ENCODE measurements around the gene ICA1L. TPM values are rescaled to one million over a fixed set of nuclear protein-coding genes. Genes with fewer than 3 reads are reported as not detected.
"Not testable (repeated sequence)": the region's sequence is repeated elsewhere in the genome, so short reads cannot be mapped to it uniquely, and the experiment has no call there.

The ICA1L gene
- polyA plus RNA-seq, result 2.2 TPM

DNA sequence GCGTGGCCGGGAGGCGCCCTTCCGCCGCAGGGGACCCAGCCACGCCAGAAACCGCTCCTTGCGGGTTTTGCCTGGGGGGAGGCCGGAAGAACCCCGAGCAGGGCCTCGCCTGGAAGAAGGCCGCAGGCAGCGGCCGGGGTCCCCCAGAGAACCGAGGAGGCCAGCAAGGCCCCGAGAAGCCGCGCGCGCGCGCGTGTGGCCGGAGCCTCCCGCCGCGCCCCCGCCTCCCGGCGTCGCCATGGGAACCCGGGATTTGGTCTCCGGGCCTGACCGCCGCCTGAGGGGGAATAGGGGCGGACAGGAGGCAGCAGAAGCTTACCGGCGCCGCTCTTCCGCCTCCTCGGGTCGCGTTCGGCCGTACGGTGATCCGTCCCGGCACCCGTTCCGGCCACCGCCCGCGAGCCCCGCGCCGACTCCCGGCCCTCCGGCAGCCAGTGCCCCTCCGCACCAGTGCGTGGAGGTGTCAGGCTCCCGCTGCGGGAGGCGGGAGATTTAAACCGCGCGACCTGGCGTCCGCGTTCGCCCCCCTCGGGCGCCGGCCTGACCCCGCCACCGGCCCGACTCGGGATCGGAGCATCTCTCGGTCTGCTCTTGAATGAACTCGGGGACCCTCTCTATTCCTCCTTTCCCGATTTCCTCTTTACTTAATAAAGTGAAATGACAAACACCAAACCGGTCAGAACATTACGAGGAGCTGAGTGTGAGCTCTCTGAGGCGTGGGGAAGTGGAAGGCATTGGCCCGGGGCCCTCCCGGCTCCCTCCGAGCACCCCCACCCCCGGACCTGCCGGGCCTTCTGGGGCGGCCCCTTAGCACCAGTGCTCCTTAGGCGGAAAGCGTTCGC, at the start of gene ICA1L:
ICA1L (minus strand) TSS at position 467 of the 842 bp plus-strand sequence. CDS start 42,757 bp downstream, outside the sequence.
- H3K27me3 Mint-ChIP-seq, result no peaks in the 10 kb centered on the region
- peak within 1 kb of the TSS; percentile 33 to 92 (median 75) for H3K27ac Mint-ChIP-seq
- no peaks in the 10 kb centered on the region for H3K9me3 Mint-ChIP-seq
- H3K4me1 Mint-ChIP-seq, result peaks cover 0 to 8% (median 4%) of the 10 kb centered on the region in 3 donors
- H3K4me3 Mint-ChIP-seq, result peak within 1 kb of the TSS; percentile 92 to 98 (median 97)
- H3K36me3 Mint-ChIP-seq, result peaks cover 1% of the 10 kb centered on the region

DNA sequence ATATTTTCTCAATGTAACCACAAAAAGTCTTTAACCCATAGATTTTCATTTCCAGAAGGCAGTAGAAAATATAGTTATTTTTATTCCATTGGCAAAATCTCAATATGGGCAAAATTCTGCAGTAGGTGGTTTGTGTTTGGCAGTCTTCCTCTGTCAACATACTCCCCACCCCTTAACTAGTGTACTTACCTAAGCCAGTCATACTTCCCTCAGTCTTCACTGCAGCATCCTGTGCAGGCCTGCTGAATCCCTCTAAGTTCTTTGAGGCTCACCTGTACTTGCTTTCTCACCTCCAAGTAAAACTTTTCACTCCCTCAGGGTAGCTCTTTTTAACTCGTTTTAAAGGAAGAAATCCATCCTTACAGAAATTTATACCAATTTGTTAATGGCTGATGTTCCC, 47.3 kb upstream of the ICA1L start:
- Mint-ChIP-seq H3K27me3 (no peaks in the 10 kb centered on the region), H3K9me3 (no peaks in the 10 kb centered on the region), H3K4me3 (no peak overlapping the region), H3K36me3 (peaks cover 3% of the 10 kb centered on the region), H3K27ac (no peak overlapping the region), H3K4me1 (peaks cover 0 to 2% (median 0%) of the 10 kb centered on the region in 3 donors)

DNA sequence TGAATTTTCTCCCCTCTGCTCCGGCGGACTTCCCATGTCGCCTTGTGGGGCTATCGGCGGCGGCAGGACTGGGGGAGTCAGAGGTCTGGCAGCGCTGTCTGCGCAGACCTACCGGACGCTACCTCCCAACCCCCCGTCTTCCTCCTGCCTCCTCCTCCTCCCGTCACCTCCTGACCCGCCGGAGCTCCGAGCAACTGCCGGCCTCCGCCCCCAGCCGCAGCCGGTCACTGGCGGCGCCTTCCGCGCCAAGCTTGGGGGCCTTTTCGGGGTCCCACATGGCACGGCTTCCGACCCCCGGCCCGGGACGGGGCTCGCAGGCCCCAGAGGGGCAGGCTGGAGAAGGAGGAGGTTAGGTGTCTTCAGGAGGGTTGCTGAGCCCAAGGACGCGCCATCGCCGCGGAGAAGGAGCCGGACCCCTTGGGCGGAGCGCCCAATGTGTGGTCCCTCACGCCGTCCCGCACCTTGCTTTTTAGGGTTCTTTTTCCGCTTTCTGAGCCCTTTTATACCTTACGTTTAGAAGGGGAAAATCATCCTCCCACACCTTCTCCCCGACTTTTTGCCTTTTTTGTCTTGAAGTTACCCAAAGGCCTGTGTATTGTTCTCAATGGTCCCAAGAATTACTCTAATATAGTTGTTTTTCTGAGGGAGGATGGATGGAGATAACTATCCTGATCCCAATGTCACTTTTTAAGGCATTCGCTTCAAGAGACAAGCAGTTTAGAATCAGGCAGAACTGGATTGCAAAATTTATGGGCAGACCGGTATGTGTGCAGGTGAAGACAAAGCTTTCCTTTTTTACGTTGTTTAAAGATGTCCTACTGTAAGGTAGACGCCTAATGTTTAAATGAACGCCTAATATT, 41.0 kb upstream of the ICA1L start:
- Mint-ChIP-seq H3K4me3 (peak overlapping the region; percentile 96 to 99 (median 98)), H3K4me1 (peaks cover 9 to 26% (median 17%) of the 10 kb centered on the region in 3 donors), H3K27ac (peak overlapping the region; percentile 93 to 99 (median 96))
- not testable (repeated sequence) for H3K9me3 Mint-ChIP-seq, H3K36me3 Mint-ChIP-seq, H3K27me3 Mint-ChIP-seq

DNA sequence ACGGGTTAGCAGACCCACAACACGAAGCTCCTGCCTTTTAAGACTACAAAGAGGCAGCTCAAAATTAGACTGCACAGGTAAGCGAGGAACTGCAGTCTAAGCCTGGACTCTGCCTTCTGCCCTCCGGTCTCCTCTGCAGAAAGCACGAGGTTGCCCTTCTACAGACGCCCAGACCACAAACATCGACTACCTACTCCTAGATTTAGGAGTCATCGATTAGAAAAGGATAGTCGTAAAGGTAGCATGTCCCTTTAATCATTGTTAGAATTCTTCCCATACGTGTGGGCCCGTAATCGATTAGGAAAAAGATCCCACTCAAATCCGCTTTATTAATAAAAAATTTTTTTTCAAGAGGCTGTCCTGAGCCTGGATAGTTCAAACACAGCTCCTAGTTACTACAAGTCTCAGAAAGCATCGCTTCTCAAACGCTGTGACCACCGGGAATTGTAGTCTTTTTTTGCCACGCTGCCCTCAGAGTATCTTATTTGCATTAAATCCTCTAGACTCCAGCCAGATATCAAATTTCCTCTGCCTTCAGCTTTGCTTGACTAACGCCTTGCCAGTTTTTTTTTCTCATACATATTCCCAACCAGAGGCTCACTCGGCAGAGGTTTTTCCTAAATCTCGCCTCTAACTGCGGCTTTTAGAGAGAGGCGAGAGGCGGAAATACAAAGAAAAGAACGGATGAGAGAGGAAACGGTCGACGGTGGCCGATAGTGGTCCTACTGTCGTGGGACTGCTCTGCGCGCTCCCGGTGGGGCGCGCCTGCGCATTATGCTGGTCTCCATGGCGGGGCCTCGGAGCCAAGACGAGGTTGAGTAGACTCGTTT, 40.2 kb upstream of the ICA1L start, which contains the start of the genes CARF and WDR12:
CARF (plus strand) TSS at position 764 of the 830 bp plus-strand sequence. CDS start 29,628 bp downstream, outside the sequence.
WDR12 (minus strand) TSS at position 162 of the 830 bp plus-strand sequence. CDS start 197 bp downstream, outside the sequence.
- Mint-ChIP-seq H3K9me3 (no peaks in the 10 kb centered on the region), H3K27me3 (no peaks in the 10 kb centered on the region), H3K4me1 (peaks cover 9 to 26% (median 17%) of the 10 kb centered on the region in 3 donors), H3K27ac (peak within 1 kb of the TSS; percentile 93 to 99 (median 96)), H3K4me3 (peak within 1 kb of the TSS; percentile 96 to 99 (median 98)), H3K36me3 (no peaks in the 10 kb centered on the region)

DNA sequence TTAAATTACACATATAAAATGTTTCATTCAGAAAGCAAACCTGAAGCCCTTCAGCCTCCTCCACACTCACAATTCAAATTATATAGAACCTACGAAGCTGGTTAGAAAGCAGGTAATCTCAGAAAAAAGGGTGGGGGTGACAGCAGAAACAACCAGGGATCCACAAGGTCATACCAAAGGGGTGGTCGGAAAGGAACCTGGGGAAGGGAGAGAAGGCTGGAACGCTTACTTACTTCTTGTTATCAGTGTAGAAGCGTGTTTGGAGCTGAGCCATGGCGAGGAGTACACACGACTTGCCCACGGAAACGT, 39.6 kb upstream of the ICA1L start:
- peaks cover 9 to 26% (median 17%) of the 10 kb centered on the region in 3 donors for H3K4me1 Mint-ChIP-seq
- H3K27me3 Mint-ChIP-seq, result no peaks in the 10 kb centered on the region
- H3K4me3 Mint-ChIP-seq, result peak overlapping the region; percentile 96 to 99 (median 98)

DNA sequence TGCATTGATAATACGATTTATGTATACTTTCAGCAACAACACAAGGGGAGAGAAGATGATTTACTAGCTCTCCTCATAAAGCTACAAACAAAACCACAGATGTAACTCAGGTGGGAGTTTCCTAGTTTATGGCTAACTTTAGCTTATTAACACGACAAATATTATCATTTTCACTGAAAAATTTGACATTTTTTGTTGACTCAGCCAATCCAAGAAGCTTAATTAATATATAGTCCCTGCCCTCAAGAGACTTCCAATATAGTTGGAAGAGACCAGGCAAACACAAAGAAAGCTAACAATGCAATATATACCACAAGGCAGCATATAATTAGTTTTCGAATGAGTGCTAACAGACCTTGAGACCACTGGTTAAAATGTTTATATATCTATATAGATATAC, 39.1 kb upstream of the ICA1L start:
- no peaks in the 10 kb centered on the region for H3K27me3 Mint-ChIP-seq
- peaks cover 0 to under 1% (median under 1%) of the 10 kb centered on the region in 3 donors for H3K9me3 Mint-ChIP-seq
- H3K4me3 Mint-ChIP-seq, result peak overlapping the region; percentile 96 to 99 (median 98)
- peak overlapping the region in 1 of 3 donors; percentile 96 for H3K27ac Mint-ChIP-seq
- peaks cover under 1% of the 10 kb centered on the region for H3K36me3 Mint-ChIP-seq
- peaks cover 9 to 26% (median 17%) of the 10 kb centered on the region in 3 donors for H3K4me1 Mint-ChIP-seq

More for the DNA sequence above, 39.6 kb upstream of the ICA1L start:
- peak overlapping the region; percentile 77 to 99 (median 96) for H3K27ac Mint-ChIP-seq
- no peaks in the 10 kb centered on the region for H3K9me3 Mint-ChIP-seq
- H3K36me3 Mint-ChIP-seq, result no peaks in the 10 kb centered on the region

DNA sequence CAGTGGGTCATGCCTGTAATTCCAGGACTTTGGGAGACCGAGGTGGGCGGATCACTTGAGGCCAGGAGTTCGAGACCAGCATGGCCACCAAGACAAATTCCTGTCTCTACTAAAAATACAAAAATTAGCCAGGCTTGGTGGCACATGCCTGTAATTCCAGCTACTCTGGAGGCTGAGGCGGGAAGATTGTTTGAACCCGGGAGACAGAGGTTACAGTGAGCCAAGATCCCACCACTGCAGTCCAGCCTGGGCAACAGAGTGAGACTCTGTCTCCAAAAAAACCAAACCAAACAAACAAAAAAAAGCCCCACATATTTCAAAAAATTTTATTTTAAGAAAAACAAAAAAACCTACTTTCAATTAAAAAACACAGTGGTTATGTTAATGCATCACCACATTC, 38.7 kb upstream of the ICA1L start:
- Mint-ChIP-seq H3K4me1 (peaks cover 9 to 26% (median 17%) of the 10 kb centered on the region in 3 donors), H3K4me3 (peak overlapping the region in 3 of 4 donors; percentile 74 to 99 (median 98))
- not testable (repeated sequence) for H3K27ac Mint-ChIP-seq, H3K9me3 Mint-ChIP-seq, H3K36me3 Mint-ChIP-seq, H3K27me3 Mint-ChIP-seq

DNA sequence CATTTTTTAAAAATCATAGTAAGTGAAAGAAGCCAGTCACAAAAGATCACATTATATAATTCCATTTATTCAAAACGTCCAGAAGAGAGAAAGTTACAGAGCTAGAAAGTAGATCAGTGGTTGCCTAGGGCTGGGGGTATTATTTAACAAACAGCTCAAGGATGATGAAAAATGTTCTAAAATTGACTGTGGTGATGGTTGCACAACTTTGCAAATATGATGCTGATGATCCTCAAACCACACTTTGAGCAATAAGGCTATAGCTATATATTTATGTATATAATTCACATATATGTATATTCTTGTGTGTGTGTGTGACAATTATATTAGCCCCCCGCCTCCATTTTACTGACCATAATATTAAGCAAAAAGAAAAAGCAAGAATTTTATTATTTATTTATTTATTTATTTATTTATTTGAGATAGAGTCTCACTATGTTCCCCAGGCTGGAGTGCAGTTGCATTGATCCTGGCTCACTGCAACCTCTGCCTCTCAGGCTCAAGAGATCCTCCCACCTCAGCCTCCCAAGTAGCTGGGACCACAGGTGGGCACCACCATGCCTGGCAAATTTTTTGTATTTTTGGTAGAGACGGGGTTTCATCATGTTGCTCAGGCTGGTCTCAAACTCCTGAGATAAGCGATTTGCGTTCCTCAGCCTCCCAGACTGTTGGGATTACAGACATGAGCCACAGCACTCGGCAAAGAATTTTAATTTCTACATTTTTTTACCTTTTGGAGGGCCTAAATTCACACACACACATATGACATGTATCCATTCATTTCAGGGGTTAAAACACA, 38.0 kb upstream of the ICA1L start:
- Mint-ChIP-seq H3K27me3 (no peaks in the 10 kb centered on the region), H3K36me3 (peaks cover 6% of the 10 kb centered on the region), H3K9me3 (peaks cover 0 to 4% (median 3%) of the 10 kb centered on the region in 3 donors), H3K4me3 (peak overlapping the region in 2 of 4 donors; percentile 39 to 74), H3K27ac (peak overlapping the region in 1 of 3 donors; percentile 54), H3K4me1 (peaks cover 9 to 28% (median 18%) of the 10 kb centered on the region in 3 donors)

DNA sequence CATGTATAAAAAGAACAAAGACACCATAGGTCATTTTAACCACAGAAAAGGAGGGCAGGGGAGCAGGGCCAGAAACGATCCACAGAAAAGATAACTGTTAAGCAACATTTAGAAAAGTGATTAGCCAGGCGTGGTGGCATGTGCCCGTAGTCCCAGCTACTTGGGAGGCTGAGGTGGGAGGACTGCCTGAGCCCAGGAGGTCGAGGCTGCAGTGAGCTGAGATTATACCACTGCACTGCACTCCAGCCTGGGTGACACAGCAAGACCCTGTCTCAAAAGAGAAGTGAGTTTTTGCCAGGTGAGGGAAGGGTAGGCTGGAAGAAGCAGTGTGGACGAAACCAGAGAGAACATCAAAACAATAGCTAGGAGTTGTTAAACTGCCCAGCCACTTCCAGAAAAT, 36.6 kb upstream of the ICA1L start:
- Mint-ChIP-seq H3K27me3 (no peaks in the 10 kb centered on the region), H3K27ac (peak overlapping the region in 1 of 3 donors; percentile 49), H3K4me1 (peaks cover 13 to 29% (median 20%) of the 10 kb centered on the region in 3 donors), H3K4me3 (peak overlapping the region in 1 of 4 donors; percentile 74), H3K9me3 (peaks cover 0 to 4% (median 3%) of the 10 kb centered on the region in 3 donors), H3K36me3 (peaks cover 9% of the 10 kb centered on the region)

DNA sequence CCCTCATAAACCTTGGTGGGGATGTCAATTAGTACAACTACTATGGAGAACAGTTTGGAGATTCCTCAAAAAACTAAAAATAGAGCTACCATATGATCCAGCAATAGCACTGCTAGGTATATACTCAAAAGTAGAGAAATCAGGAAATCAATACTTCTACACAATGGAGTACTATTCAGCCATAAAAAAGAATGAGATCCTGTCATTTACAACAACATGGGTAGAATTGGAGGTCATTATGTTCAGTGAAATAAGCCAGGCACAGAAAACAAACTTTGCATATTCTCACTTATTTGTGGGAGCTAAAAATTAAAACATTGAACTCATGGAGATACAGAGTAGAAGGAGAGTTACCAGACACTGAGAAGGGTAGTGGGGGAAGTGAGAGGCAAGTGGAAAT, 33.9 kb upstream of the ICA1L start:
- not testable (repeated sequence) for H3K27me3 Mint-ChIP-seq, H3K9me3 Mint-ChIP-seq, H3K27ac Mint-ChIP-seq
- Mint-ChIP-seq H3K4me1 (peaks cover 7 to 17% (median 15%) of the 10 kb centered on the region in 3 donors), H3K36me3 (peaks cover 12% of the 10 kb centered on the region), H3K4me3 (peak overlapping the region in 1 of 4 donors; percentile 72)

DNA sequence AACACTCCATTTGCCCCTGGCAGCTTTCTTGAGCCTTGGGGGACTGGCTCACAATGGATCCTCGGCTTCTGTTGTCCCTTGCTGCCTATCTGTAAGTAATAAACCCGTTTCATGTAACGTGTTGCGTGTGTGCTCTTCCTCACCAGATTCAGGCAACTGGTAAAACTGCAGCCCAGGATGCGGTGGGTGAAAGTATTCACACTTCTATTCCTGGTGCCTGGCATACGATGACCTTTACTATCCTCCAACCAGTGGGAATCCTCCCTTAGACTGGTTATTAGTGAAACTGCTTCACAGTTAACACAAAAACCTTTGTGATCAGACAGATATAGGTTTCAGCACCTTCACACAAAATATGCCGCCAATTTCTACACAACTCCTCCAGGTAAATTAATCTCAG, 13.6 kb upstream of the ICA1L start:
- H3K36me3 Mint-ChIP-seq, result peaks cover 4% of the 10 kb centered on the region
- no peaks in the 10 kb centered on the region for H3K4me1 Mint-ChIP-seq
- H3K9me3 Mint-ChIP-seq, result no peaks in the 10 kb centered on the region
- H3K27me3 Mint-ChIP-seq, result no peaks in the 10 kb centered on the region
- H3K27ac Mint-ChIP-seq, result no peak overlapping the region
- H3K4me3 Mint-ChIP-seq, result no peak overlapping the region

DNA sequence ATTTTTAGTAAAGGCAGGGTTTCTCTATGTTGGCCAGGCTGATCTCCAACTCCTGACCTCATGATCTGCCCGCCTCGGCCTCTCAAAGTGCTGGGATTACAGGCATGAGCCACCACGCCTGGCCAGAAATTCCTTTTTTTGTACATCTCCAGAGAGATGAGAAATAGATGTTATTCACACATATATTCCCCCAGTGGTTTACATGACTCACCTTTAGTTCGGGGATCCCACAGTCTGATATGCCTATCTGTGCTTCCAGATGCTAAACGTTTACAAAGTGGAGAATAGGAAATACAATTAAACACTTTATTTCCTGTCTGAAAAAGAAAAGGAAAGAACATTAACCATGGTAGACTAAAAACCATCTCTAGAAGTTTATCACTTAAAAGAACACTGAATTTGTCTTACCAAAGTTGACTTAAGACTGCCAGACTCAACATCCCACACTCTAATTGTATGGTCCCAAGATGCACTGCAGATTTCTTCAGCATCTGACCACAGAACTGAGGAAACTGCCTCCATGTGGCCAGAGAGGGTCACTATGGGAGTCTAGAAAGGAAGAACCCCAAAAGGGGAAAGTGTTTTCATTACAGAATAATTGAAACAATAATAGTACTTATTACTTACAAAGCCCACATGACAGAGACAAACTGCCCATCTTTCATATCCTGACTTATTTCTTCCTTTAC, 12.6 kb upstream of the ICA1L start:
- no peaks in the 10 kb centered on the region for H3K4me1 Mint-ChIP-seq
- no peaks in the 10 kb centered on the region for H3K27me3 Mint-ChIP-seq
- no peak overlapping the region for H3K27ac Mint-ChIP-seq
- H3K4me3 Mint-ChIP-seq, result no peak overlapping the region
- no peaks in the 10 kb centered on the region for H3K9me3 Mint-ChIP-seq
- H3K36me3 Mint-ChIP-seq, result peaks cover 4% of the 10 kb centered on the region

DNA sequence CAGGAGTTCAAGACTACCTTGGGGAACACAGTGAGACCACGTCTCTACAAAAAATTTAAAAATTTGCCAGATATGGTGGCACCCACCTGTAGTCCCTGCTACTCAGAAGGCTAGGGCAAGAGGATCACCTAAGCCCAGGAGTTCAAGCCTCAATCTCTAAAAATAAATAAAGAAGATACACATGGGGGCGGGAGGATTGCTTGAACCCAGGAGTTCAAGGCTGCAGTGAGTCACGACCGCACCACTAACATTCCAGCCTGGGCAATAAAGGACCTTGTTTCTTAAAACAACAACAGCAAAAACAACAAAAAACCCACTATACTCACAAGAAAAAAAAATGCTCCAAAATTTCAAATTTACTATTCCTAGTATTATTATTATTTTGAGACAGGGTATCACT, 10.0 kb upstream of the ICA1L start:
- peaks cover 4% of the 10 kb centered on the region for H3K36me3 Mint-ChIP-seq
- H3K4me1 Mint-ChIP-seq, result no peaks in the 10 kb centered on the region
- H3K4me3 Mint-ChIP-seq, result no peak overlapping the region
- no peaks in the 10 kb centered on the region for H3K27me3 Mint-ChIP-seq
- no peaks in the 10 kb centered on the region for H3K9me3 Mint-ChIP-seq
- H3K27ac Mint-ChIP-seq, result no peak overlapping the region

All from IgD-negative memory B cell (primary cell).